HG03432 (cell line): ENCODE measurements around the gene ZDHHC14.

Experiments
- ATAC-seq: cut with Tn5 transposase; IDR thresholded peaks from one replicate; pipeline ENCODE4 v1.9.1; 2021; ENCODE audit warnings: mild to moderate bottlenecking, moderate library complexity; ENCODE audit not compliant: unreplicated experiment

ZDHHC14 gene

DNA sequence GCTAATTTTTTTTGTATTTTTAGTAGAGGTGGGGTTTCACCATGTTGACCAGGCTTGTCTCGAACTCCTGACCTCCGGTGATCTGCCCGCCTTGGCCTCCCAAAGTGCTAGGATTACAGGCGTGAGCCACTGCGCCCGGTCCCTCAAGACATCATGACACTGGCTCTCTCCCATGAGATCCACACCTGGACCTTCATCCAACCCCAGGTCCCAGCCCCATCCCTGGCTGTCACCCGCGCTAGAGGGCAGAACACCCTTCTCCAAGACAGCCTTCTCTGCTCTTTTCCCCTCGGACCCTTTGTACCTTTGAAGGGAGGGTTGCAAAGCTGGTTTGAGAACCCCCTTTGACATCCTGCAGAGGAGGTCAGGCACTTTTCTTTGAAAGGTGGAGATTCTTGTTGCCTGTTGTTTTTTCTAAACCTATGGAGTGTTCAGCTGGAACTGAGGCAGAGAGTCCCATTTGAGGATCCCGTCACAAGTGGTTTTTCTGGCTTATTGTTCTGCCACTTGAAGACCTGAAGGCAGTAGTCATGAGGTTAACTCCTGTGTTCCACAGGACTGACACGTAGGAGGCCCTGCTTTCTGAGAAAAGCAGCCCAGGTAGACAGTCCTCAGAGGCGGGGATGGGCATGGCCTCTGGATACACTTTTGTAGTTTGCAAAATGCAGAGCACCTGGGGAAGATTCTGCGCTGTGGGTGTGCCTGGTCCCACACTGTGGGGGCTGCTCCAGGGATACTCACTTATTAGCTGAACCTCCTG lies 270.9 kb downstream of the ZDHHC14 start:
- ATAC-seq = no peak

DNA sequence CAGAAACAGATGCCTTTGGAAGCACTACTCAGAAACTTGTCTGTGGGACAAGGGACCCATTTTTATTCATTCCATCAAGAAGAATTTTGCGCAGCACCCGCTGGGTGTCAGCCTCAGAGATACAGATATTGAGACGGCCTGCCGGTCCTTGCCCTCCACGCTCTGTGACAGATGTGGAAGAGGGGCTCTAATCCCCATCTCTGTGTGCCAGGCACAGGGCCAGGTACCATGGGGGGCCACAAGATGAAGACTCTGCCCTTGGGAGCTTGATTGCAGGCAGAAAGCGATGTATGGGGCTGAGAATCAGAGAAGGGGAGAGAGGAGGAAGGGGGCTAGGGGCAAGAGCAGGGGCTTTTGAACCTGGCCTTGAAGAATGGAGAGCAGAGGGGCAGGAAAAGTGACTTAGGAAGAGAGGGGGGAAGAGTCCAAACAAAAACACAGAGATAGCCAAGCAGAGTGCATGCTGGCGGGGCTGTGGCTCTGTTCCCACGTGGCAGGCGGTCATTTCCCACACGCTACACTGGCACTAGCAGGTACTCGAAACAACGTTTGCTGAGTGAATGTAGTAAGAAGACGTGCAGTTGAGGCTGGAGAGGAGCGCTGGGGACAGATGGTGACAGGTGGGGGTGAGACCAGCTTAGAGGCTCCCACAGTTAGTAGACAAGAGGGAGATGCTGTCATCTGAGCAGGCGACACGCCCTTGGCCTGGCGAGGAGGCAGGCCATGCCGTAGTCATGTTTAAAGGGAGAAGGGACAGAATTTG lies 271.8 kb downstream of the ZDHHC14 start:
- no peak for ATAC-seq

DNA sequence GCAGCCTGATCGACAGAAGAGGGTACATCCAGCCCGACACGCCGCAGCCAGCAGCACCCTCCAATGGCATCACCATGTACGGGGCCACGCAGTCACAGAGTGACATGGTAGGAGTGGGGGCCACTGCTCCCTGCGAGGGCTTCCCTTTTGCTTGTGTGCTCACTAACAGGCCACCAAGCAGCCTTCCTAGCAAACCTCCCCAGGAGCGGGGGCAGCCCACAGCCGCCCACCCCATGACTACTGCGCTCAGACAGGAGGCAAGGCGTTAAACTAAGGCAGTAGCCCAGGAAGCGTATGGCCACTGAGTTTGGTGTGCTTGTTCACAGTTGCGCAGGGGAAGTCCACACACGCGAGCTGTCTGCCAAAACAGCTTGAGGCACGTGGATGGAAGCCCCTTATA lies 272.5 kb downstream of the ZDHHC14 start:
- no peak for ATAC-seq

DNA sequence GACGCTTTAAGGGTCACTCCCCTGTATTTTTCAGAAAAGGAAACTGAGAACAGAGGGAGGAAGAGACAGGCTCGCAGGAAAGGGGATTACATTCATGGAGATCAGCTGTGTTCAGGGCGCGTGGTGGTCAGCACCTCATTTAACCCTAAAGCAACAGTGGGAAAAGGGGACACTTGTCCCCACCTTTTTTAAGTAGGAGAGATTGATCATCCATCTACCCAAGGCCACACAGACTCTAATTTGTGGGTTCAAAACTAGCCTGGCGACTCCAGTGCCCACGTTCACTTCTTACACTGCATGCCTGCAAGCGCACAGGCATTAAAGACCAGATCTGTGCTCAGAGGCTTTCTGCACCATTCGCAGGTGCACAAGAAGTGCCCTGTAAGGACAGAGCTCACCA lies 274.1 kb downstream of the ZDHHC14 start:
- no peak for ATAC-seq

DNA sequence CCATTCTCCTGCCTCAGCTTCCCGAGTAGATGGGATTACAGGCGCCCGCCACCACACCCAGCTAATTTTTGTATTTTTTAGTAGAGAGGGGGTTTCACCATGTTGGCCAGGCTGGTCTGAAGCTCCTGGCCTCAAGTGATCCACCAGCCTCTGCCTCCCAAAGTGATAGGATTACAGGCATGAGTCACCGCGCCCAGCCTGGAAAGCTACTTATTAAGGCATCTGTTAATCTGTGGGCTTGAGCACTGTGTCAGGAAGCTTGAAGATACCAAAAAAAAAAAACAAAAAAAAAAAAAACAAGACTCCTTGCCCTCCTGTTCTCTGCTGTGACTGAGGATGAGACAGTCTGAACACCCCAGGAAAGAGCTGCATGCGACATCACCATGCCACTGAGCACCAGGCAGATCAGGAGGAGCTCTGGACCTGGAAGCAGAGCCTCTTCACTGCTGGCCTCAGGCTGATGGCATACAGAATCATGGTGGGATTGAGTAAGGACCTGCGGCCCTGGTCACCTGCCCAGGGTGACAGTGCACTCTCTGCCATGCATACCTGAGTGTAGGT lies 275.5 kb downstream of the ZDHHC14 start:
- no peak for ATAC-seq

- no peak for ATAC-seq
Measured at GRCh38 chr6:157657754-157658153, 276.8 kb downstream of the ZDHHC14 start.

DNA sequence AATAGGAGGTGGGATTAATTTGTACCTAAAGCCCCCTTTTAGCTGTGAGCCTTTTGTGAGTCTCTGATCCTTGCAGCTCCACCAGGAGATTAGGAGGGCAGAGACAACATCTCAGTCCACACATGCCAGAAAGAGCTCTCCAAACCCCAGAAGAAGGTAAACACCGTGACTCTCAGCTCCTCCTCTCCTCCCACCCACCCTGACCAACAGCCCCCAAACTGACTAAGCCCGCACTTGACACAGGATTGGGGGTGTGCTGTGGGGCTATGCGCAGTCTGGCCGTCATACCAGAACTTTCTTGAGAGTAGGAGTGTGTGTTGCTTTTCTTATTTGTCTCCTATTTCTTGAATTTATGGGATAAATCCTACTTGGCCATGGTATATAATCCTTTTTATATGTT lies 277.3 kb downstream of the ZDHHC14 start:
- ATAC-seq = no peak

GRCh38 chr6:157659536-157660271 lies 278.7 kb downstream of the ZDHHC14 start:
- ATAC-seq = no peak

DNA sequence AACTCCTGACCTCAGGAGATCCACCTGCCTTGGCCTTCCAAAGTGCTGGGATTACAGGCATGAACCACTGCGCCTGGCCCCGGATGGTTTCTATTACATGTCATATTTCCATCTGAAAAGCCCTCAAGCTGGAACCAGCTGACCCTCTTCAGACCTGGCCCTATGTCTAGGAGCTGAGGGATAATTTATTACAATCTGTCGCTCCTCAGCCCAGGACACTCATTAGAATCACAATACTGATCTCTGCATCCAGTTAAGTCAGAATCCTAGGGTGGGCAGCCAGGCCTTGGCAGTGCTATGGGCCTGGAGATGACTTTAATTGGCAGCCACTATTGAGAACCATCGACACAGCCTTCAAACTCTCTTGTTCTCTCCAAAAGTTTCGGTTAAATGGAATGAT lies 279.4 kb downstream of the ZDHHC14 start:
- ATAC-seq = no peak

DNA sequence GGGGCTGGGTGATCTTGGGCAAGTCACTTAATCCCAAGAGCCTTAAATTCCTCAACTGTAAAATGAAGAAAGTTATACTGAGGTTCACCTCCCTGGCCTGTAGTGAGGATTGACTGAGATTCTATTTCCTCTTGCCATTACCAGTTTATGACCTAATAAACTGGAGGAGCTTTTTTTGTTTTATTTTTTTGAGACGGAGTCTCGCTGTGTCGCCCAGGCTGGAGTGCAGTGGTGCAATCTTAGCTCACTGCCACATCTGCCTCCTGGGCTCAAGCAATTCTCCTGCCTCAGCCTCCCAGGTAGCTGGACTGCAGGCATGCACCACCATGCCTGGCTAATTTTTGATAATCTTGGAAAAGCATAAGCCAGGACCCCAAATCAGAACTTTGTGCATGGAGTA lies 280.7 kb downstream of the ZDHHC14 start:
- no peak for ATAC-seq

DNA sequence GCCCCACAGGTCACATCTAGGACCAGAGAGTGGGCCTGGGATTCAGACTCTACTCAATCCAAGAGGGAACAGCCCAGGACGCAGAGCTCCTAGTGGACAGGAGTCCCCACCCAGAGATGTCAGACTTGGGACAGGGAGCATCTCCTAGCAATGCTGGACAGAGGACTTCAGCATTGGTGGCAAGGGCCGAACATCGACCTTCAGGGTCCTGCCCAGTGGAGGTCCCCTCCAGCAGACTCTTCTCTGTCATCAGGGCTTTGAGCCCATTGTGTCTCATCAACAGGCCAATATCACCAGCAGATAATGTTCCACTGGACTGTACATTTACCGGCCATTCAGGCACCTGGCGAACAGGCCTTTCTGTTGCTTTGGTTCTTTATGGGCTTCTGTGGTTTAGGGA lies 282.3 kb downstream of the ZDHHC14 start:
- ATAC-seq = no peak

DNA sequence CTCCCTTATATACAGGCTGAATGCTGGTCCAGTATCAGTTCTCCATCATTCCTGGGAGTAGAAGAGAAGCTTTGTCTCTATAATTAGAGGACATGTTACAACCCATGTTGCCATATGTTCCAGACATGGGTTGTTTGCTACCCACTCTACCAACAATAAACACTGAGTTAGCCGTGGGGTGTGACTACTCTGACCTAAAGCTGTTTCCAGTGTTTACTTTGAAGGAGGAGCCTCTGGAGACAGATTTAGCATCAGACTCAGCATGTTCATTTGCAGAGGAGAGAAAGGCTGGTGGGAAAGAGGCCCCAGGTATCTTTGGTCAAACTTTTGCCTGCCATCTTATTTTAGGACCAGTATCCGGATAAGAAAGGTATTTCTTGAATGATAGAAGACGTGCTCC lies 284.2 kb downstream of the ZDHHC14 start:
- no peak for ATAC-seq

GRCh38 chr6:157666729-157667128 lies 285.7 kb downstream of the ZDHHC14 start:
- no peak for ATAC-seq

DNA sequence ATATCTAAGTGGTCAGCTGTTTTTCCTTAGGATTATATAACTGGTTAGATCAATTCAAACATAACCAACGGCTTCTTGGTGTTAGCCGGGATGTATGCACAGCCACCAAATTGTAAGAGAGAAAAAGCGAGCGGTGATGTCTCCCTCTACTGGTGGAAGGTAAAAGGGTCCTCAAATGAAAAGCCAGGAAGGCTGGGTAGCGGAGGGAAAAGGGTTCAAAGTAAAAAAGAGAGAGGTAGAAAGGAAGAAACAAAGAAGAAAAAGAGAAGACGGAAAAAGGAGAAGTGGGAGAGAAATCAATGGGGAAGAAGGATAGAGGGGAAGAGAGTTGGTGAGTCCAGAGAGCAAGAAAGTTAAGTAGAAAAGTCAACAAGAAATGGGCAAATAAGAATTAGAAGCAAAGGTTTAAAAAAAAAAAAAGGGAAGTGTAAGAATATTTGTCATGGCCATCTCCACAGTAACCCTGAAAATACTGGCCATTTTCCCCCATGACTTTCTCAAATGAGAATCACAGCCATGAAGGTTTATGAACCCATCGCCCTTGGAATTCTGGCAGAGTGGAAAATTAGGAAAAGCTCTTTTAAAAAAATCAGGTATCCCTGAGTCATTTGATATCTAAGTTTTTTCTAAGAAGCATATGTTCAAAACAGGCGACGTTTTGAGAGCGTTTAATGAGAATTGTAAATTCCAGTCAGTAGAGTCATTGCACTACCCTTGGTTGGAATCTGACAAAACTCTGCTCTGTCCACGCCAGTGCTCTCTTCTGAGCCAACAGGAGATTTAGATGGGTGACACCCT lies 286.4 kb downstream of the ZDHHC14 start:
- ATAC-seq = peak; percentile 64

- ATAC-seq = no peak
Measured at GRCh38 chr6:157668009-157668401, 287.0 kb downstream of the ZDHHC14 start.

DNA sequence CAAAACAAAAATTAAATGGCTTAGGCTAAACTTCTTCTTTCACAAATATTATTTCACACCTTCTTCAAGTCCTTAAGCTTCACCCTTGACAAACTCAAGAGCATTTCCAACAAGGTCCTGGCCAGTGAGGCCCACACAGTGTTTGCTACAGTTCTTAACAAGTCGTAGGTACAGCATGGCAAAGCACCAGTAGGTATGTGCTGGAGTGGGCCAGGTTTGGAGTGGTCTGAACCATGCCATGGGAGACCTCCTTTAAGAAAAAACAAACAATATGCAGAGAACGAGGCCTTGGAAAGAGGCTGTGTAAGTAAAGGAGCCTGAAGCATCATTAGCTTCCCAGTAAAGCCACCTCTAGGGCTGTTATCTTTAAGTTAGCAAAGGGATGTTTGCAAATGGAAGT lies 287.7 kb downstream of the ZDHHC14 start:
- no peak for ATAC-seq

- ATAC-seq = no peak
Measured at GRCh38 chr6:157669323-157669722, 288.3 kb downstream of the ZDHHC14 start.

DNA sequence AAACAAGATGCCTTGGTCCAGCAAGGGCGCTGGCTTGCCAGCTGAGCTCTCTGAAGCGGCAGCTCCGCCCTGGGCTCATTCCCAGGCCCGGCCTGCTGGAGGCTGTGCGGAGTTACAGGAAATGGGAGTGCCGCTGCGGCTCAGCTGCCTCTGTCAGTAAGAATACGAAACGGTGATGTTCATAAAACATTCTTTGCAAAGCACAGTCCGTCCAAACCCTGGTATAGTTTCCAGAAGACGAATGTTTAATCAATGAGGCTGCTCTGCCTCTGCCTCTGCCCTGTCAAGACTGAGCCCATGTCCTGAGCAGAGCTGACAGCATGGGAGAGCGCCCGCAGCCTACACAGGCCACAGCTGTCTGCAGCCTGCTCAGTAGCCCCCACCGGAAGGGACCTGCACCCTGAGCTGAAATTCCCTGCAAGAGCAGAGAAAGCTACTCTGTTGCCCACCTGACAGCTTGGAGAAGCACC lies 288.8 kb downstream of the ZDHHC14 start:
- ATAC-seq = no peak

- no peak for ATAC-seq
Measured at GRCh38 chr6:157670466-157671186, 289.6 kb downstream of the ZDHHC14 start.
